Stomach (tissue), 4 donors: ENCODE measurements around the gene POM121L2.

Experiments
- EP300 ChIP-seq: sonication (generic); formaldehyde crosslinking; IDR thresholded peaks from one replicate; pipeline ENCODE4 v1.6.1; 2017; ENCODE audit warnings: antibody characterized with exemption
- POLR2AphosphoS5 ChIP-seq, 3 donors: sonication (generic); formaldehyde crosslinking; IDR thresholded peaks; one replicate each; pipeline ENCODE4 v1.6.1; 2016; ENCODE audit warnings: antibody characterized with exemption in 3 of 3

- TF ChIP-seq EP300: no peak
- TF ChIP-seq POLR2AphosphoS5 (IDR thresholded peaks at IDR 0.05): no peak
These were observed 21.8 kb downstream of the POM121L2 start for GRCh38 chr6:27290065-27290849.
